ENCODE data around the gene TTC9. TPM values are rescaled to one million over a fixed set of nuclear protein-coding genes. Genes with fewer than 3 reads are reported as not detected.

Gene TTC9
- total and polyA plus RNA-seq, 9 of the 15 experiments (the other 6 are each of a cell fraction or from before 2014, with no cell fraction given) = 0.07 TPM; not detected in 8

DNA sequence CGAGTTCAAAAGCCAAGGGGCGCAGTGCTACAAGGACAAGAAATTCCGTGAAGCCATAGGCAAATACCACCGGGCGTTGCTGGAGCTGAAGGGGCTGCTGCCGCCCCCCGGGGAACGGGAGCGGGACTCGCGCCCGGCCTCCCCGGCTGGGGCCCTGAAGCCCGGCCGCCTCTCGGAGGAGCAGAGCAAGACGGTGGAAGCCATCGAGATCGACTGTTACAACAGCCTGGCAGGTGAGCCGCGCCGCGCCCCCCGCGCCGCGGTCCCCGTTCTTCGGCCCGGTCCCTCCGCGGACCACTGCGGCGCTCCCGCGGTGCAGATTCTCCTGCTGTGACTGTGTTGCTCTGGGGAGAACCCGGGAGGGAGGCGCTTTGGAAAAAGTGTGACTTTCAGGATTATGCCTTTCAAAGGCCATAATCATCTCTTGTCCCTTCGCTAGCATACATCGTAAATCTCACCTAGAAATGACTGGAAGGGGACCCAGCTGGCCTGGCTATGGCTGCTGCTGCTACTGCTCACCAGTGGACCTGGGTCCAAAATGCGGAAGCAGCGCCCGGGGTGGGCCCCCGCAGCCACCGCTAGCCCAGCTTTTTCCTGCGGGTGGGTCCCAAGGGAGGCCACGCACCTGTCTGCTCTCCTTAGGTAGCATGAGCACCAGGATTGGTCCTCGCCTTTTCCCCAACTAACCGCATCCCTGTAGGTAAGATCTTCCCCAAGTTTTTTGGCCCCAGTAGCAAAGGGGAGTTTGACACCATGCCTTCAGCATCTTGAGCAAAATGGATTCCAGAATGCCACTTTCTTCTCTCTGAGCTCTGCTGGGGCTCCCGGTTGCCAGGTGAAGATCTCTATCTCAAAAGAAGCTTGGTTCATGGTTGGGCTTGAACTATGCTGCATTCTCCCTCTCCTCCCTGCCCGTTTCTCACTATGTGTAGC, 853 bp downstream of the TTC9 start (continued):
- TF ChIP-seq ARID1B (IDR thresholded peaks at IDR 0.05) (no peak), GTF2E2 (tag; IDR thresholded peaks at IDR 0.05) (no peak), GTF2A2 (tag; IDR thresholded peaks at IDR 0.05) (no peak), NCOA2 (IDR thresholded peaks at IDR 0.05; ENCODE audit: partially characterized antibody in 2 of 2) (no peak)
- TF ChIP-seq, protein P1, sequence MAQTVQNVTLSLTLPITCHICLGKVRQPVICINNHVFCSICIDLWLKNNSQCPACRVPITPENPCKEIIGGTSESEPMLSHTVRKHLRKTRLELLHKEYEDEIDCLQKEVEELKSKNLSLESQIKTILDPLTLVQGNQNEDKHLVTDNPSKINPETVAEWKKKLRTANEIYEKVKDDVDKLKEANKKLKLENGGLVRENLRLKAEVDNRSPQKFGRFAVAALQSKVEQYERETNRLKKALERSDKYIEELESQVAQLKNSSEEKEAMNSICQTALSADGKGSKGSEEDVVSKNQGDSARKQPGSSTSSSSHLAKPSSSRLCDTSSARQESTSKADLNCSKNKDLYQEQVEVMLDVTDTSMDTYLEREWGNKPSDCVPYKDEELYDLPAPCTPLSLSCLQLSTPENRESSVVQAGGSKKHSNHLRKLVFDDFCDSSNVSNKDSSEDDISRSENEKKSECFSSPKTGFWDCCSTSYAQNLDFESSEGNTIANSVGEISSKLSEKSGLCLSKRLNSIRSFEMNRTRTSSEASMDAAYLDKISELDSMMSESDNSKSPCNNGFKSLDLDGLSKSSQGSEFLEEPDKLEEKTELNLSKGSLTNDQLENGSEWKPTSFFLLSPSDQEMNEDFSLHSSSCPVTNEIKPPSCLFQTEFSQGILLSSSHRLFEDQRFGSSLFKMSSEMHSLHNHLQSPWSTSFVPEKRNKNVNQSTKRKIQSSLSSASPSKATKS (CRISPR knock-in tag; IDR thresholded peaks at IDR 0.05) = no peak

DNA sequence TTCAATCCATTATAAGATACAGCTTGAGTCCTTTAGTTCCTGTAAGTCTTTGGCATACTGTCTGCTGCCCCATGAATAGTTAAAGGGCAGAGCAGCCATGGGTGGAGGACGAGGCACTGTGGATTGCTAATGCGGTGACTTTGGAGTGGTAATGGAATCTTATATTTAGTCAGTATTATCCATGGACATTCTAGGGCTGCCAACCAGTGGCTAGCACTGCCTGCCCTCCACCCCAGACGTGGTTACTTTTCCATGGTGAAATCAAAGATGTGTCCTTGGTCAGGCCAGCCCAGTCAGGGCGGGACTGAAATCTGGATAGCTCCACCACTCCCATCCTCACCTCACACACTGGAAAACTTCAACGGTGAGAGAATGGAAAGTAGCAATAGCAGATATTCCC, 2.3 kb downstream of the TTC9 start:
- H3K4me1 ChIP-seq (replicated peaks in 1 of 2; ENCODE audit: control insufficient read depth in 2 of 2, insufficient read depth in 2 of 2, low read length in 2 of 2) = peaks cover 0 to 17% of the 10 kb centered on the region in 2 experiments; a peak in 2 of 5 replicates
- H3K27ac ChIP-seq (ENCODE audit: extremely low read depth, low read depth, low read length) = no peak overlapping the region
- no peaks in the 10 kb centered on the region for H3K79me2 ChIP-seq (ENCODE audit: control insufficient read depth, insufficient read depth, low read length)

More for the DNA sequence above, 2.3 kb downstream of the TTC9 start:
- no peaks in the 10 kb centered on the region for H3K36me3 ChIP-seq (ENCODE audit: control insufficient read depth, insufficient read depth, low read length)
- H4K20me1 ChIP-seq (replicated peaks; ENCODE audit: control insufficient read depth, insufficient read depth, low read length) = no peaks in the 10 kb centered on the region
- intact Hi-C loops (cut with micrococcal nuclease) (no loop called here), in situ Hi-C loops (cut with MboI) (no loop called here)
- POLR2A ChIA-PET = interaction anchor here (0.6 kb wide), 1 partner anchor 17 kb away, joined by 3 read pairs; no protein-coding TSS in a partner anchor
- 5% methylated on average over 5 of the region's 5 CpGs for WGBS (ENCODE audit: insufficient coverage, low coverage, missing lambda C conversion rate)
- H3K9me3 ChIP-seq (replicated peaks; ENCODE audit: control insufficient read depth, insufficient read depth, low read depth, low read length) = no peaks in the 10 kb centered on the region; the same call in 1 of the 2 replicates
- no peak overlapping the region for H2AFZ ChIP-seq (ENCODE audit: low read depth, low read length)
- DNase-seq (ENCODE audit: extremely low read depth in 1 of 4, low spot score in 3 of 4) (no peak), FAIRE-seq (no peak), ATAC-seq (no peak)
- H3K4me2 ChIP-seq (ENCODE audit: insufficient read depth, low read length) = no peak overlapping the region
- H3K4me3 ChIP-seq = no peak overlapping the region
- no peak overlapping the region for H3K9ac ChIP-seq (ENCODE audit: insufficient read depth in 1 of 2, low read depth in 2 of 2, low read length in 2 of 2)
- TF ChIP-seq MTA1 (IDR thresholded peaks at IDR 0.05; ENCODE audit: borderline replicate concordance) = no peak
- no peak for TF ChIP-seq PML (IDR thresholded peaks at IDR 0.05; ENCODE audit: low read length)
- no peak for TF ChIP-seq ZNF324 (CRISPR knock-in tag; IDR thresholded peaks at IDR 0.05)
- CTCF ChIA-PET (ENCODE audit: low intra/inter-chr PET ratio) = no interaction called here
- peaks cover 16 to 29% of the 10 kb centered on the region in 2 experiments for H3K27me3 ChIP-seq (ENCODE audit: control insufficient read depth in 2 of 2, insufficient read depth in 2 of 2, low read length in 2 of 2)
- BruUV-seq (replicated peaks) = no TSS peak
- H3K9me1 ChIP-seq (ENCODE audit: control insufficient read depth, insufficient read depth, low read length) = no peaks in the 10 kb centered on the region
